SU-DHL-6 (cell line): Measurements from ENCODE around the gene NLGN1.

Experiments used
- EZH2phosphoT487 ChIP-seq: fragments of 200-600 bp; sonication (generic), shearing (Covaris generic); conservative IDR thresholded peaks from 2 replicates; pipeline ENCODE4 v1.6.1; 2018; ENCODE audit warnings: mild to moderate bottlenecking, antibody characterized with exemption, low read length, moderate library complexity, mixed read lengths
- TF ChIP-seq, protein P1 (sequence below): fragments of 200-600 bp; sonication (generic); IDR thresholded peaks from one replicate; pipeline ENCODE4 v1.5.1; 2017; ENCODE audit warnings: antibody characterized with exemption, mild to moderate bottlenecking, low read length, moderate library complexity; ENCODE audit not compliant: insufficient read depth, poor library complexity, severe bottlenecking

DNA sequence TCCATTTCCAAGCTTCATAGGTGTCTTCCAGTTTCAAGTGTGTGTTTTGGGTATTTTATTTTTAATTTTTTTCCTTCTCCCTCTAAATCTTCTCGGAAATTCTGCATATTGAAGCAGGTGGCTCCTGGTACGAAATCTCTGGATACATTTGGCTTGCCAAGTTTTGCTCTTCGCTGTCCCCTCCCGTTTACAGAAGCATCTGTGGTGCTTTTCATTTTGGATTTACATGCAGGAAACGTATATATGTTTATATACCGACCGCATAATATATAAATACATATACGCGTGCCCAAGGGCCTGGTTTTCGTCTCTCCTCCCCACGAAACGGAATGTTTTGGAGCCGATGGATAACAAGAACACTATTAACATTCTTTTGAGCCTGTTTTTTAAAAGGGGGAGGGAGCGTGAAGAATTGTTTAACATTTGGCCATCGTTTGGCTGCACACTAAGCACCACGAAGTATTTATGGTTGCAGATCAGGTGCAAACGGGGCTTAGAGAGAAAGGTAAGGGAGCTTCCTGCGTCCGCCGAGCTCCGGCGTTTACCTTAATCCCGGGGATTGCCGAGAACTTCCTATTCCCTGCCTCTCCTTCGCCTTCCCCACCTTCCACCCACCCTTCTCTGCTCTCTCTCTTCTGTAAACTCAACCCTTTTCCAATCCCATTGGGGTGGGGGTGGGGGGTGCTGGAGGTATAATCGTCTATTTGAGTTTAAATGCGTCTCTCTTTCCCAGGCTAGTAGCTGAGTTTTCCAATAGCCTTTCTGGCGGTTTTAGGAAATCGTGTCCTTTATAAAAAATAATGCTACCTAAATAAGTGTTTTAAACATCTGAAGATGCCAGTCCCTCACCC is 1.1 kb upstream of the NLGN1 start:
- TF ChIP-seq, protein P1, sequence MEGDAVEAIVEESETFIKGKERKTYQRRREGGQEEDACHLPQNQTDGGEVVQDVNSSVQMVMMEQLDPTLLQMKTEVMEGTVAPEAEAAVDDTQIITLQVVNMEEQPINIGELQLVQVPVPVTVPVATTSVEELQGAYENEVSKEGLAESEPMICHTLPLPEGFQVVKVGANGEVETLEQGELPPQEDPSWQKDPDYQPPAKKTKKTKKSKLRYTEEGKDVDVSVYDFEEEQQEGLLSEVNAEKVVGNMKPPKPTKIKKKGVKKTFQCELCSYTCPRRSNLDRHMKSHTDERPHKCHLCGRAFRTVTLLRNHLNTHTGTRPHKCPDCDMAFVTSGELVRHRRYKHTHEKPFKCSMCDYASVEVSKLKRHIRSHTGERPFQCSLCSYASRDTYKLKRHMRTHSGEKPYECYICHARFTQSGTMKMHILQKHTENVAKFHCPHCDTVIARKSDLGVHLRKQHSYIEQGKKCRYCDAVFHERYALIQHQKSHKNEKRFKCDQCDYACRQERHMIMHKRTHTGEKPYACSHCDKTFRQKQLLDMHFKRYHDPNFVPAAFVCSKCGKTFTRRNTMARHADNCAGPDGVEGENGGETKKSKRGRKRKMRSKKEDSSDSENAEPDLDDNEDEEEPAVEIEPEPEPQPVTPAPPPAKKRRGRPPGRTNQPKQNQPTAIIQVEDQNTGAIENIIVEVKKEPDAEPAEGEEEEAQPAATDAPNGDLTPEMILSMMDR, result no peak
- TF ChIP-seq EZH2phosphoT487, result no peak
